ENCODE data around the gene AVPI1. TPM values are rescaled to one million over a fixed set of nuclear protein-coding genes. Genes with fewer than 3 reads are reported as not detected.

AVPI1 gene
- total and polyA plus RNA-seq, 2 of the 13 experiments (the other 11 are each of a cell fraction or from before 2014, with no cell fraction given): 39.8 to 61.2 TPM

DNA sequence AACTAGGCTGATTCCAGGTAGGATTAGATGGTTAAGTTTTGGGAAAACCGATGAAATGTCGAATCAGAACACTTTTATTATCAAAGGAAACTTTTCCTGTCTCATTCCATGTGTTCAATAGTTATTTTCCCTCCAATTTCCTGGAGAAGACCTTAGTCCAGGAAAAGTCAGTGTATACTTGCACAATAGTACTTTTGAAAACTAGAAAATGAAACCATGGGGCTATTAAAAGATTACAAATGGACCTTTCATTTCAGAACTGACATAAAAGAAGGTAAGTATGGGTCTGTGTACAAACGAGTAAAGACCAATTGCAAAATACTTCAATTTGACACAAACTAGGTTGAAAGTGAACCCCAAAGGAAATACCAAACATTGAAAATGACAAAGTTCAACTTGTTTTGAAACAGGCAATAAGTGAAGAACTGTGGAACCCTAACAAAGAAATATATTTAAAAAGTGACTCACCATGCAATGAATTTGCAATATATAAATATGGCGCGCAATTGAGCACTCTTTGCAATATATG is 2.1 kb downstream of the AVPI1 start (continued):
- TF ChIP-seq FOXA1 (IDR thresholded peaks at IDR 0.05): no peak
- peak; percentile 65 for TF ChIP-seq FOXA1 (CRISPR knock-in tag; IDR thresholded peaks at IDR 0.05)
- TF ChIP-seq HDAC2 (CRISPR knock-in tag; IDR thresholded peaks at IDR 0.05): peak; percentile 30
- TF ChIP-seq, protein P1, sequence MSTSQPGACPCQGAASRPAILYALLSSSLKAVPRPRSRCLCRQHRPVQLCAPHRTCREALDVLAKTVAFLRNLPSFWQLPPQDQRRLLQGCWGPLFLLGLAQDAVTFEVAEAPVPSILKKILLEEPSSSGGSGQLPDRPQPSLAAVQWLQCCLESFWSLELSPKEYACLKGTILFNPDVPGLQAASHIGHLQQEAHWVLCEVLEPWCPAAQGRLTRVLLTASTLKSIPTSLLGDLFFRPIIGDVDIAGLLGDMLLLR (CRISPR knock-in tag; IDR thresholded peaks at IDR 0.05): no peak
- no peak for TF ChIP-seq ZNF747 (CRISPR knock-in tag; IDR thresholded peaks at IDR 0.05; ENCODE audit: borderline replicate concordance)
- TF ChIP-seq KLF6 (CRISPR knock-in tag; IDR thresholded peaks at IDR 0.05): no peak
- peak; percentile 79 for TF ChIP-seq FOXA3 (CRISPR knock-in tag; IDR thresholded peaks at IDR 0.05)
- TF ChIP-seq, protein P2, sequence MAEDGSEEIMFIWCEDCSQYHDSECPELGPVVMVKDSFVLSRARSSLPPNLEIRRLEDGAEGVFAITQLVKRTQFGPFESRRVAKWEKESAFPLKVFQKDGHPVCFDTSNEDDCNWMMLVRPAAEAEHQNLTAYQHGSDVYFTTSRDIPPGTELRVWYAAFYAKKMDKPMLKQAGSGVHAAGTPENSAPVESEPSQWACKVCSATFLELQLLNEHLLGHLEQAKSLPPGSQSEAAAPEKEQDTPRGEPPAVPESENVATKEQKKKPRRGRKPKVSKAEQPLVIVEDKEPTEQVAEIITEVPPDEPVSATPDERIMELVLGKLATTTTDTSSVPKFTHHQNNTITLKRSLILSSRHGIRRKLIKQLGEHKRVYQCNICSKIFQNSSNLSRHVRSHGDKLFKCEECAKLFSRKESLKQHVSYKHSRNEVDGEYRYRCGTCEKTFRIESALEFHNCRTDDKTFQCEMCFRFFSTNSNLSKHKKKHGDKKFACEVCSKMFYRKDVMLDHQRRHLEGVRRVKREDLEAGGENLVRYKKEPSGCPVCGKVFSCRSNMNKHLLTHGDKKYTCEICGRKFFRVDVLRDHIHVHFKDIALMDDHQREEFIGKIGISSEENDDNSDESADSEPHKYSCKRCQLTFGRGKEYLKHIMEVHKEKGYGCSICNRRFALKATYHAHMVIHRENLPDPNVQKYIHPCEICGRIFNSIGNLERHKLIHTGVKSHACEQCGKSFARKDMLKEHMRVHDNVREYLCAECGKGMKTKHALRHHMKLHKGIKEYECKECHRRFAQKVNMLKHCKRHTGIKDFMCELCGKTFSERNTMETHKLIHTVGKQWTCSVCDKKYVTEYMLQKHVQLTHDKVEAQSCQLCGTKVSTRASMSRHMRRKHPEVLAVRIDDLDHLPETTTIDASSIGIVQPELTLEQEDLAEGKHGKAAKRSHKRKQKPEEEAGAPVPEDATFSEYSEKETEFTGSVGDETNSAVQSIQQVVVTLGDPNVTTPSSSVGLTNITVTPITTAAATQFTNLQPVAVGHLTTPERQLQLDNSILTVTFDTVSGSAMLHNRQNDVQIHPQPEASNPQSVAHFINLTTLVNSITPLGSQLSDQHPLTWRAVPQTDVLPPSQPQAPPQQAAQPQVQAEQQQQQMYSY (CRISPR knock-in tag; IDR thresholded peaks at IDR 0.05): no peak
- no peak for TF ChIP-seq ZNF251 (CRISPR knock-in tag; IDR thresholded peaks at IDR 0.05)
- no peak for TF ChIP-seq ZNF10 (CRISPR knock-in tag; IDR thresholded peaks at IDR 0.05; ENCODE audit: borderline replicate concordance, low read depth)
- TF ChIP-seq CCDC6 (CRISPR knock-in tag; IDR thresholded peaks at IDR 0.05): no peak
- no peak for TF ChIP-seq RAD51 (IDR thresholded peaks at IDR 0.05; ENCODE audit: borderline replicate concordance)
- TF ChIP-seq, protein P3, sequence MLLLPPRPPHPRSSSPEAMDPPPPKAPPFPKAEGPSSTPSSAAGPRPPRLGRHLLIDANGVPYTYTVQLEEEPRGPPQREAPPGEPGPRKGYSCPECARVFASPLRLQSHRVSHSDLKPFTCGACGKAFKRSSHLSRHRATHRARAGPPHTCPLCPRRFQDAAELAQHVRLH (CRISPR knock-in tag; IDR thresholded peaks at IDR 0.05; ENCODE audit: borderline replicate concordance, low read depth): no peak
- TF ChIP-seq MAFK (conservative IDR thresholded peaks at IDR 0.05 in 1 of 2, IDR thresholded peaks at IDR 0.05 in 1 of 2; ENCODE audit: low read length in 2 of 2): no peak
- TF ChIP-seq, protein P4, sequence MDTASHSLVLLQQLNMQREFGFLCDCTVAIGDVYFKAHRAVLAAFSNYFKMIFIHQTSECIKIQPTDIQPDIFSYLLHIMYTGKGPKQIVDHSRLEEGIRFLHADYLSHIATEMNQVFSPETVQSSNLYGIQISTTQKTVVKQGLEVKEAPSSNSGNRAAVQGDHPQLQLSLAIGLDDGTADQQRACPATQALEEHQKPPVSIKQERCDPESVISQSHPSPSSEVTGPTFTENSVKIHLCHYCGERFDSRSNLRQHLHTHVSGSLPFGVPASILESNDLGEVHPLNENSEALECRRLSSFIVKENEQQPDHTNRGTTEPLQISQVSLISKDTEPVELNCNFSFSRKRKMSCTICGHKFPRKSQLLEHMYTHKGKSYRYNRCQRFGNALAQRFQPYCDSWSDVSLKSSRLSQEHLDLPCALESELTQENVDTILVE (CRISPR knock-in tag; IDR thresholded peaks at IDR 0.05): 0 out of 2 replicates have a peak, but pooled peaks have one; percentile 16
- no peak for TF ChIP-seq SCMH1 (CRISPR knock-in tag; IDR thresholded peaks at IDR 0.05; ENCODE audit: borderline replicate concordance)
- no peak for TF ChIP-seq ZNF468 (CRISPR knock-in tag; IDR thresholded peaks at IDR 0.05)
- TF ChIP-seq, protein P5, sequence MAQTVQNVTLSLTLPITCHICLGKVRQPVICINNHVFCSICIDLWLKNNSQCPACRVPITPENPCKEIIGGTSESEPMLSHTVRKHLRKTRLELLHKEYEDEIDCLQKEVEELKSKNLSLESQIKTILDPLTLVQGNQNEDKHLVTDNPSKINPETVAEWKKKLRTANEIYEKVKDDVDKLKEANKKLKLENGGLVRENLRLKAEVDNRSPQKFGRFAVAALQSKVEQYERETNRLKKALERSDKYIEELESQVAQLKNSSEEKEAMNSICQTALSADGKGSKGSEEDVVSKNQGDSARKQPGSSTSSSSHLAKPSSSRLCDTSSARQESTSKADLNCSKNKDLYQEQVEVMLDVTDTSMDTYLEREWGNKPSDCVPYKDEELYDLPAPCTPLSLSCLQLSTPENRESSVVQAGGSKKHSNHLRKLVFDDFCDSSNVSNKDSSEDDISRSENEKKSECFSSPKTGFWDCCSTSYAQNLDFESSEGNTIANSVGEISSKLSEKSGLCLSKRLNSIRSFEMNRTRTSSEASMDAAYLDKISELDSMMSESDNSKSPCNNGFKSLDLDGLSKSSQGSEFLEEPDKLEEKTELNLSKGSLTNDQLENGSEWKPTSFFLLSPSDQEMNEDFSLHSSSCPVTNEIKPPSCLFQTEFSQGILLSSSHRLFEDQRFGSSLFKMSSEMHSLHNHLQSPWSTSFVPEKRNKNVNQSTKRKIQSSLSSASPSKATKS (CRISPR knock-in tag; IDR thresholded peaks at IDR 0.05): no peak
- TF ChIP-seq, protein P6, sequence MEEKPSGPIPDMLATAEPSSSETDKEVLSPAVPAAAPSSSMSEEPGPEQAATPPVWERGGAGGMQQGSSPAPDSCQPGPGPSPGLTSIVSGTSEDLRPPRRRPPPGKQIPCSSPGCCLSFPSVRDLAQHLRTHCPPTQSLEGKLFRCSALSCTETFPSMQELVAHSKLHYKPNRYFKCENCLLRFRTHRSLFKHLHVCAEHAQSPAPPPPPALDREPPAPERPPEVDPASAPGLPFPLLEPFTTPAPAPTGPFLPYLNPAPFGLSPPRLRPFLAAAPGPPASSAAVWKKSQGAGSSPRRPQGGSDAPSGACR (CRISPR knock-in tag; IDR thresholded peaks at IDR 0.05): no peak
- no peak for TF ChIP-seq CBX5 (CRISPR knock-in tag; IDR thresholded peaks at IDR 0.05; ENCODE audit: borderline replicate concordance)
- no peak for TF ChIP-seq CC2D1A (CRISPR knock-in tag; IDR thresholded peaks at IDR 0.05)
- TF ChIP-seq ATF1 (CRISPR knock-in tag; IDR thresholded peaks at IDR 0.05): 0 out of 2 replicates have a peak, but pooled peaks have one; percentile 21

Measured in HepG2 (cell line).